DMS79 (cell line): ENCODE results near the gene EHD2.
"Not testable (repeated sequence)": the region's sequence is repeated elsewhere in the genome, so short reads cannot be mapped to it uniquely, and the experiment has no call there.

Experiments
- DNase-seq: peaks from one replicate; lab custom pipeline; 2025; lab: John Stamatoyannopoulos, UW

EHD2 gene

GRCh38 chr19:47768604-47769003, 55.4 kb downstream of the EHD2 start:
- no peak for DNase-seq

DNA sequence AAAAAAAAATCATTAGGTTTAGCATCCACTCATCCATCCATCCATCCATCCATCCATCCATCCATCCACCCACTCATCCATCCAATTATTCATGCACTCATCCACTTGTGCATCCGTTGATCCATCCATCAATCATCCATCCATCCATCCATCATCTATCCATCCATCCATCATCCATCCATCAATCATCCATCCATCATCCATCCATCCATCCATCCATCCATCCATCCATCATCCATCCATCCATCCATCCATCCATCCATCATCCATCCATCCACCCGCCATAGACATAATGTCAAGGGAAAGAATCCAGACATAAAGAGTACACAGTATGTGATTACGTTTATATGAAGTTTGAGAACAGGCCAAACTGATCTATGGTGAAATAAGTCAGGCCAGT, 56.3 kb downstream of the EHD2 start:
- DNase-seq: no peak

DNA sequence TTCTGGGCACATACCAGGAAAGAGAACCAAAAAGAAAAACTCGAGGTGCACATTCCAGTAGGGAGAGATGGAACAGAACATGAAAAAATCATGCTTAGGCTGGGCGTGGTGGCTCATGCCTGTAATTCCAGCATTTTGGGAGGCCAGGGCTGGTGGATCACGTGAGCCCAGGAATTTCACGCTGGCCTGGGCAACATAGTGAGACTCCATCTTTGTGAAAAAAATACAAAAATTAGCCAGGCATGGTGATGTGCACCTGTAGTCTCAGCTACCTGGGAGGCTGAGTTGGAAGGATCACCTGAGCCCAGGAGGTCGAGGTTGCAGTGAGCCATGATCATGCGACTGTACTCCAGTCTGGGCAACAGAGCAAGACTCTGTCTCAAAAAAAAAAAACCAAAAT, 58.1 kb downstream of the EHD2 start:
- DNase-seq: not testable (repeated sequence)

GRCh38 chr19:47776568-47776967, 63.3 kb downstream of the EHD2 start:
- DNase-seq: peak; percentile 90

DNA sequence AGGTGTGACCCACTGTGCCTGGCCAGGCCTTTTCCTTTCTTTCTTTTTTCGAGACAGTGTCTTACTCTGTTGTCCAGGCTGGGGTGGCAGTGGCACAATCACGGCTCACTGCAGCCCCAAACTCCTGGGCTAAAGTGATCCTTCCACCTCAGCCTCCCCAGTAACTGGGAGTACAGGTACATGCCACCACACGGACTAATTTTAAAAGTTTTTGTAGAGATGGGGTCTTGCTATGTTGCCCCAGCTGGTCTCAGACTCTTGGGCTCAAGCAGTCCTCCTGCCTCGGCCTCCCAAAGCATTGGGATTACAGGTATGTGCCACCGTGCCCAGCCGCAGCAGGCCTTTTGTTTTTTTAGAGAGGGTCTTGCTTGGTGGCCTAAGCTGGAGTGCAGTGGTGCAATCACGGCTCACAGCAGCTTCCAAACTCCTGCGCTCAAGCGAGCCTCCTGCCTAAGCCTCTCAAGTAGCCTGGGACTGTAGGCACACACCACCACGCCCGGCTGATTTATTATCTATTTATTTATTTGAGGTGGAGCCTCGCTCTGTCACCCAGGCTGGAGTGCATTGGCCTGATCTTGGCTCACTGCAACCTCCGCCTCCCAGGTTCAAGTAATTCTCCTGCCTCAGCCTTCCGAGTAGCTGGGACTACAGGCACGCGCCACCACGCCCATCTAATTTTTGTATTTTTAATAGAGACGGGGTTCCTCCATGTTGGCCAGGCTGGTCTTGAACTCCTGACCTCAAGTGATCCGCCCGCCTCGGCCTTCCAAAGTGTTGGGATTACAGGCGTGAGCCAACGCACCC, 64.2 kb downstream of the EHD2 start:
- not testable (repeated sequence) for DNase-seq

GRCh38 chr19:47778049-47778953, 65.1 kb downstream of the EHD2 start, which contains the start of gene SELENOW:
Gene SELENOW, plus strand, starts transcription at chr19:47778703. Its CDS starts 83 bp downstream, at chr19:47778786.
- DNase-seq: peak; percentile 87

DNA sequence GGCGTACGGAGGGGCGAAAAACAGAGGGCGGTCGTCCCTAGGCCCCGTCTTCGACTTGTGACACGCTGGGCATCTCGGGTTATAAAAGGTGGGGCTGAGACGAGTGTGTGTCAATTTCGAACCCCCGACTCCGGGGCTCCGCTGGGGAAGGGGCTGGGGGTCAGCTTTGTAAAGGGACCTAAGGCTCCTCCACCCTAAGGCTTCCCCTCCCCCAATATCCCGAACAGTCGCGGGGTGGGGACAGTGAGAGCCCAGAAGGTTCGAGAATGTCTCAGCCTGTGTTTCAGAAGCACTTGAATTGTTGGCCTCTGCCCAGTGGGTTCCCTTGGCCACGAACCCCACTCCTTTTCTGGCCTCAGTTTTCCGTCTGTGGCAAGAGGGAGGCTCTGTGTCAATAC, 65.7 kb downstream of the EHD2 start:
- DNase-seq: no peak

GRCh38 chr19:47779524-47780214, 66.4 kb downstream of the EHD2 start:
- DNase-seq: no peak

DNA sequence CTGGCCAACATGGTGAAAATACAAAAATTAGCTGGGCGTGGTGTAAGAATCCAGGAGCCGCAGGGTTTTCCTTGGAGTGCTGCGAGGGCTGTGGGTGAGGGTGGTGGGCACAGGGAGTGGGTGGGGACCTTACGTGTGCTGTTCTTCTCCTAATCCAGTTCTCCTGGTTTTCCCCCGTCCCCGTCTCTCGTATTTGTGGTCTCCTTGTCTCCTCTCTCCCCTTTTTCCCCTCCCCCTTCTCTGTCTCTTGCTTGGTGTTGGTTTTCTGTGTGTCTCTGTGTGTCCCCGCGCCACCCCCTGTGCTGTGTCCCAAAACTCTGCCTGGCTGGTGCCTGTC, 67.0 kb downstream of the EHD2 start:
- no peak for DNase-seq

GRCh38 chr19:47781590-47782262, 68.5 kb downstream of the EHD2 start:
- DNase-seq: no peak

DNA sequence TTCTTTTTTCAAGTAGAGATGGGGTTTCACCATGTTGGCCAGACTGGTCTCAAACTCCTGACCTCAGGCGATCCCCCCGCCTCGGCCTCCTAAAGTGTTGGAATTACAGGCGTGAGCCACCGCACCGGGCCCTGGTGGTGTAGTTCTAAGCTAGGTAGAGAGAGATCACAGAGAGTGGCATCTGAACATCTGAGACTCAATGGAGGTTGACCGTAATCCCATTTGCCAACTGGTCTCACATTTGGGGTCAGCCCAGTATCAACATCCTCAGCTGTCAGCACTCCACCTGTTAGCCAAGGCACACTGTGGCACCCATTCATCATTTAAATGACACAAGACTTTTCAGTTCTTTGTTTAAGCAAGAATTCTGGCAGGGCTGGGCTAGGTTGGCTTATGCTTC, 73.3 kb downstream of the EHD2 start:
- DNase-seq: no peak

DNA sequence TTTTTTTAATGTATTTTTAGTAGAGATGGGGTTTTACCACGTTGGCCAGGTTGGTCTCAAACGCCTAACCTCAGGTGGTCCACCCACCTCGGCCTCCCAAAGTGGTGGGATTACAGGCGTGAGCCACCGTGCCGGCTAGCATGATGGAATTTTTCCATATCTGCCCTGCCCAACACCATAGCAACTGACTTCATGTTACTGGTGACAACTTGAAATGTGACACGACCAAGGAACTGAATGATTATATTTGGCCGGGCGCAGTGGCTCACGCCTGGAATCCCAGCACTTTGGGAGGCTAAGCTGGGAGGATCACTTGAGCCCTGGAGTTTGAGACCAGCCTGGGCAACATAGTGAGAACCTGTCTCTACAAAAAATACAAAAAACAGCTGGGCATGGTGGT, 74.1 kb downstream of the EHD2 start:
- not testable (repeated sequence) for DNase-seq

DNA sequence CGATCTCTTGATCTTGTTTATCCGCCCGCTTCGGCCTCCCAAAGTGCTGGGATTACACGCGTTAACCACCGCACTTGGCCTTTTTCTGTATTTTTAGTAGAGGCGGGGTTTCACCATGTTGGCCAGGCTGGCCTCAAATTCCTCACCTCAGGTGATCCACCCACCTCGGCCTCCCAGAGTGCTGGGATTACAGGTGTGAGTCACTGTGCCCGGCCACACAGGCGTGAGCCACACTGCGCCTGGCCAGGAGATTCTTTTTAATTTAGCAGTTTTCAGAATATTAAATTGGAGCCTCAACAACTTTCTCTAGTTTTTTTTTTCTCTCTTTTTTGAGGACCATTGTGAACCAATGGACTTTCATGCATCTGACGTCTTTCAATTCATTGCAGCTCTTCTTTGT, 76.6 kb downstream of the EHD2 start:
- not testable (repeated sequence) for DNase-seq

GRCh38 chr19:47790398-47790814, 77.2 kb downstream of the EHD2 start:
- DNase-seq: no peak

DNA sequence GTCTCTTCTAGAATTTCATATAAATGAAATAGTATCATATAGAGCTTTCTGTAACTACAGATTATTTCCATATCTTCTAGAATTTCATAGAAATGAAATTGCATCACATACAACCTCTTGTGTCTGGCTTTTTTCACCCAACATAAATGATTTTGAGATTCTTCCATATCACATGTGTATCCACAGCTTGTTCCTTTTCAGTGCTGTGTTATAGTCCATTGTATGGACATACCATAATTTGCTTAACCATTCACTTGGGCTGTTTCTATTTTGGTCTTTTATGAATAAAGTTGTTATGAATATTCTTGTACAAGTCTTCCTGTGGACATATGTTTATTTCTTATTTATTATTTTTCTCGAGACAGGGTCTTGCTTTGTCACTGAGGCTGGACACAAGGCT, 79.4 kb downstream of the EHD2 start:
- no peak for DNase-seq
